ENCODE measurements around the gene PCYT2.

DNA sequence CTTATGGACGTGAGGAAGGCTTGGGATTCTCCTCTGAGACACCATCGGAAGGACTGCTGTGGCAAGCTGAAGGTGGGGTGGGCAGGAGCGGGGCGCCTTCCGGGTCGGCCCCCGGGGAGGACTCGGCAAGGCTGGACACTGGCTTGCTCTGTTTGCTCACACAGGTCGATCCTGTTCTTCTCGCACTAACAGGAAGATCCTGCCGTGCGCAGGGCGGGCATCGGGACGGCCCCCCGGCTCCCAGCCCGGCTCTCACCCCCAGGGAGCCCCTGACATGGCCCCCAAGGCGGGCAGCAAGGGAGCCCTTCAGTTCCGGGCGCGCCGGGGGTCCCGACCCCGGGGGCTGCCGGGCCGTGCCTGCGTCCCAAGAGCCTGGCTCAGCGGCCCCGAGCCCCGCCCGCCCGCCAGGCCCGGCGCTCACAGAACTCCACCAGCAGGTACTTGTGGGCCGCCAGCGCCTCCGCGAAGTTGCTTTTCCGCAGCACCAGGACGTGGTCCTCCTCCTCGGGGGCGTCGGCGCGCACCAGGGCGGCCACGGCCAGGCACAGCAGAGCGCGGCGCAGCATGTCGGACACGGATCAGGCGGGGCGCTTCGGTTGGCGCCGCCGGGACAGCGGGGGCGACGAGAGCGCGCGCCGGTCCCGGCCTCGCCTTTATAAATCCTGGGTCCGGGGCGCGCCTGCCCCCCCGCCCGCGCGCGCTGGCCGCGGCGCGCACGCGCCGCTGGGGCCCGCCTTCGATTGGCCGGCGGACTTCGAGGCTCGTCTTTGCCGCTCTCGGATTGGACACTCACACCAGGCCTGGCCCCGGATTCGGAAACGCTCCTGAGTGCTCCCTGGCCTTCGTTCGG, 51.1 kb downstream of the PCYT2 start, which contains the start of gene P4HB:
- TF ChIP-seq, protein P1, sequence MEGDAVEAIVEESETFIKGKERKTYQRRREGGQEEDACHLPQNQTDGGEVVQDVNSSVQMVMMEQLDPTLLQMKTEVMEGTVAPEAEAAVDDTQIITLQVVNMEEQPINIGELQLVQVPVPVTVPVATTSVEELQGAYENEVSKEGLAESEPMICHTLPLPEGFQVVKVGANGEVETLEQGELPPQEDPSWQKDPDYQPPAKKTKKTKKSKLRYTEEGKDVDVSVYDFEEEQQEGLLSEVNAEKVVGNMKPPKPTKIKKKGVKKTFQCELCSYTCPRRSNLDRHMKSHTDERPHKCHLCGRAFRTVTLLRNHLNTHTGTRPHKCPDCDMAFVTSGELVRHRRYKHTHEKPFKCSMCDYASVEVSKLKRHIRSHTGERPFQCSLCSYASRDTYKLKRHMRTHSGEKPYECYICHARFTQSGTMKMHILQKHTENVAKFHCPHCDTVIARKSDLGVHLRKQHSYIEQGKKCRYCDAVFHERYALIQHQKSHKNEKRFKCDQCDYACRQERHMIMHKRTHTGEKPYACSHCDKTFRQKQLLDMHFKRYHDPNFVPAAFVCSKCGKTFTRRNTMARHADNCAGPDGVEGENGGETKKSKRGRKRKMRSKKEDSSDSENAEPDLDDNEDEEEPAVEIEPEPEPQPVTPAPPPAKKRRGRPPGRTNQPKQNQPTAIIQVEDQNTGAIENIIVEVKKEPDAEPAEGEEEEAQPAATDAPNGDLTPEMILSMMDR (optimal IDR thresholded peaks at IDR 0.05 in 1 of 3, IDR thresholded peaks at IDR 0.05 in 1 of 3, conservative IDR thresholded peaks at IDR 0.05 in 1 of 3; ENCODE audit: extremely low read depth in 1 of 3, insufficient read depth in 2 of 3, low read length in 3 of 3): no peak
- no peak for TF ChIP-seq EZH2 (IDR thresholded peaks at IDR 0.05; ENCODE audit: low read length)

Data from keratinocyte (primary cell).